Measurements from ENCODE around the gene SALL4.
"Not testable (repeated sequence)": the region's sequence is repeated elsewhere in the genome, so short reads cannot be mapped to it uniquely, and the experiment has no call there.

SALL4 gene

DNA sequence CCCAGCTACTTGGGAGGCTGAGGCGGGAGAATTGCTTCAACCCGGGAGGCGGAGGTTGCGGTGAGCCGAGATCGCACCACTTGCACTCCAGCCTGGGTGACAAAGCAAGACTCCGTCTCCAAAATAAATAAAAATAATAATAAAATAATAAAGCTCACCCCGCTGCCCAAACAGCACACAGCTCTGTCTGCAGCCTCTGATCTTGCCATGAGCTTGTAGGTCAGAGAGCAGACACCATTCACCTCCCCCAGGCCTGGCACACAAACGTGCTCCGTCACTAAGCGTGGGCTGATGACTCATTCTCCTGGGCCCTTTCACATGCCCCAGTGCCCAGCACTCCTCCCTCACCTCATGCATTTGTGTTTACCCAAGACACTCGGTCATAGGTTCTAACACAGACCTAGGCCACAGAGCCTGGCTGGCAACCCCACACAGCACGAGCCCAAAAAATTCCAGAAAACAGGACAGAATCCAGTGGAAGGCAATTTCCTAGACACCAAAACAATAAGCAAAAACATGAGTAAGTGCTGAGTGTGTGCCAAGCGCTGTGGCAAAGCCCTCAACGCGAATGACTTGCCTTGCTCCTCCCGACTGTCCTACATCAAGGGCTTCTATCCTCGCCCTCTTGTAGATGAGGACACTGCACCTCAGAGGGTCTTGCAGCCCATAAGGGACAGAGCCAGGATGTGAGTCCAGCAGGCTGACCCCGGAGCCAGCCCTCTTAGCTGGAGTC, 52.1 kb downstream of the SALL4 start:
- Histone ChIP-seq H3K9me3 (ENCODE audit: control insufficient read depth in 2 of 2, low read length in 2 of 2) (no peaks in the 10 kb centered on the region), H3K27me3 (ENCODE audit: control insufficient read depth in 1 of 2, insufficient read depth in 2 of 2, low read length in 2 of 2) (no peaks in the 10 kb centered on the region), H3K27ac (ENCODE audit: low read length) (no peak overlapping the region), H3K36me3 (ENCODE audit: control insufficient read depth in 2 of 2, insufficient read depth in 2 of 2, low read length in 2 of 2) (no peaks in the 10 kb centered on the region), H3K4me3 (ENCODE audit: low read length in 2 of 2) (peak overlapping the region in 1 of 2 donors; percentile 40), H3K9ac (ENCODE audit: low read length in 2 of 2) (no peak overlapping the region), H3K4me1 (ENCODE audit: control insufficient read depth, insufficient read depth, low read length) (peaks cover 26% of the 10 kb centered on the region)

DNA sequence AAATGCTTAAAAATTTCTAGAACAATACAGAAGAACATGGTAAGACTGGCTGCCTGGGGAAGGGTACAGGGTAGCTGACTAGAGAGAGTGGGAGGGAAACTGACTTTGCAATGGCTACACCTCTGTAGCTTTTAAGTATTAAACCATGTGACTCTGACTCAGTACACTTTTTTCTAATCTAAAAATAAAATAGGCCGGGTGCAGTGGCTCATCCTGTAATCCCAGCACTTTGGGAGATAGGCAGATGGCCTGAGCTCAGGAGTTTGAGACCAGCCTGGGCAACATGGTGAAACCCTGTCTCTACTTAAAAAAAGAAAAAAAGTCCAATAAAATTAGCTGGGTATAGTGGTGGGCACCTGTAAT, 52.7 kb downstream of the SALL4 start:
- no peak overlapping the region for H3K9ac ChIP-seq (ENCODE audit: low read length in 2 of 2)
- no peak overlapping the region for H3K4me3 ChIP-seq (ENCODE audit: low read length in 2 of 2)
- H3K27ac ChIP-seq (ENCODE audit: low read length): no peak overlapping the region
- peaks cover 26% of the 10 kb centered on the region for H3K4me1 ChIP-seq (ENCODE audit: control insufficient read depth, insufficient read depth, low read length)
- no peaks in the 10 kb centered on the region for H3K27me3 ChIP-seq (ENCODE audit: control insufficient read depth in 1 of 2, insufficient read depth in 2 of 2, low read length in 2 of 2)
- no peaks in the 10 kb centered on the region for H3K36me3 ChIP-seq (ENCODE audit: control insufficient read depth in 2 of 2, insufficient read depth in 2 of 2, low read length in 2 of 2)
- no peaks in the 10 kb centered on the region for H3K9me3 ChIP-seq (ENCODE audit: control insufficient read depth in 2 of 2, low read length in 2 of 2)

DNA sequence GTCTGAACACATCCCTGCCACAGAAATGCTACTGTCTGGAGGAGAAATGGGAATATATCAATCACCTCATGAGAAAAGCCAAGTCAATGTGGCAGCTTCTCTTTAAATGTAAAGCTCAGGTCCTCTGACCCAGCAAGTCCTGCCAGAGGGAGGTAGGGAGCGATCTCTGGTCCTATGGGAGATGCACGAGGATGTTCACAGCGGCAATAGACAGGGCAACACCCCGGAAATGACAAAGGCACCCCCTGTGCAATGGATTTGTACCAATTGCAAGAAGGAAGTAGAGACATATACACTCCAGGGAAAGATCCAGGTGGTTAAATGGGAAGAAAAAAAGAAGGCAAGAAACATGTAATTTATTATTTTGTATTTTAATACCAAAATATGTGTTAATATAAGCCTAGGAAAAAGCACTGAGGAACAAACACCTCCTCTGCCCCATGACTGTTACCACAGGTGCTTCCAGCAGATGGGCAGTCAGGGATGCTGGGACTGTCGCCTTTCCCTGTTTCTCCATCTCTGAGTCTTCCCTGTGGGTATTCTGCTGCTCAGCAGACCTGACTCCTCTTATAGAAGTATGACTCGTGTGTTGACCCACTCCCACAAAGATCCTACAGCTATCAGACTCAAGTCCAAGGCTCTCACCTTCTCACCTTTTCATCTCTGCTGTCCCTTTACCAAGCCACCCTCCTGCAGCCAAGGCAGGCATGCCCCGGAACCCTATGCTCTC, 55.0 kb downstream of the SALL4 start:
- Histone ChIP-seq H3K27ac (ENCODE audit: low read length) (no peak overlapping the region), H3K9me3 (ENCODE audit: control insufficient read depth in 2 of 2, low read length in 2 of 2) (no peaks in the 10 kb centered on the region), H3K4me1 (ENCODE audit: control insufficient read depth, insufficient read depth, low read length) (peaks cover 28% of the 10 kb centered on the region), H3K27me3 (ENCODE audit: control insufficient read depth in 1 of 2, insufficient read depth in 2 of 2, low read length in 2 of 2) (no peaks in the 10 kb centered on the region), H3K36me3 (ENCODE audit: control insufficient read depth in 2 of 2, insufficient read depth in 2 of 2, low read length in 2 of 2) (no peaks in the 10 kb centered on the region), H3K9ac (ENCODE audit: low read length in 2 of 2) (no peak overlapping the region), H3K4me3 (ENCODE audit: low read length in 2 of 2) (no peak overlapping the region)

GRCh38 chr20:51745804-51746203, 56.5 kb downstream of the SALL4 start:
- no peak overlapping the region for H3K27ac ChIP-seq (ENCODE audit: low read length)
- H3K36me3 ChIP-seq (ENCODE audit: control insufficient read depth in 2 of 2, insufficient read depth in 2 of 2, low read length in 2 of 2): no peaks in the 10 kb centered on the region
- H3K4me3 ChIP-seq (ENCODE audit: low read length in 2 of 2): no peak overlapping the region
- H3K27me3 ChIP-seq (ENCODE audit: control insufficient read depth in 1 of 2, insufficient read depth in 2 of 2, low read length in 2 of 2): no peaks in the 10 kb centered on the region
- no peaks in the 10 kb centered on the region for H3K9me3 ChIP-seq (ENCODE audit: control insufficient read depth in 2 of 2, low read length in 2 of 2)
- H3K4me1 ChIP-seq (ENCODE audit: control insufficient read depth, insufficient read depth, low read length): peaks cover 23% of the 10 kb centered on the region
- H3K9ac ChIP-seq (ENCODE audit: low read length in 2 of 2): no peak overlapping the region

- Histone ChIP-seq H3K9ac (ENCODE audit: low read length in 2 of 2) (no peak overlapping the region), H3K36me3 (ENCODE audit: control insufficient read depth in 2 of 2, insufficient read depth in 2 of 2, low read length in 2 of 2) (no peaks in the 10 kb centered on the region), H3K4me3 (ENCODE audit: low read length in 2 of 2) (no peak overlapping the region), H3K9me3 (ENCODE audit: control insufficient read depth in 2 of 2, low read length in 2 of 2) (no peaks in the 10 kb centered on the region), H3K27me3 (ENCODE audit: control insufficient read depth in 1 of 2, insufficient read depth in 2 of 2, low read length in 2 of 2) (no peaks in the 10 kb centered on the region), H3K27ac (ENCODE audit: low read length) (no peak overlapping the region), H3K4me1 (ENCODE audit: control insufficient read depth, insufficient read depth, low read length) (peaks cover 14% of the 10 kb centered on the region)
Observed at GRCh38 chr20:51740838-51741237, 61.5 kb downstream of the SALL4 start.

- not testable (repeated sequence) for H3K27ac ChIP-seq (ENCODE audit: low read length); H3K36me3 ChIP-seq (ENCODE audit: control insufficient read depth in 2 of 2, insufficient read depth in 2 of 2, low read length in 2 of 2); H3K9me3 ChIP-seq (ENCODE audit: control insufficient read depth in 2 of 2, low read length in 2 of 2); H3K27me3 ChIP-seq (ENCODE audit: control insufficient read depth in 1 of 2, insufficient read depth in 2 of 2, low read length in 2 of 2); H3K9ac ChIP-seq (ENCODE audit: low read length in 2 of 2); H3K4me3 ChIP-seq (ENCODE audit: low read length in 2 of 2)
- peaks cover 16% of the 10 kb centered on the region for H3K4me1 ChIP-seq (ENCODE audit: control insufficient read depth, insufficient read depth, low read length)
Observed at GRCh38 chr20:51740308-51740707, 62.0 kb downstream of the SALL4 start.

DNA sequence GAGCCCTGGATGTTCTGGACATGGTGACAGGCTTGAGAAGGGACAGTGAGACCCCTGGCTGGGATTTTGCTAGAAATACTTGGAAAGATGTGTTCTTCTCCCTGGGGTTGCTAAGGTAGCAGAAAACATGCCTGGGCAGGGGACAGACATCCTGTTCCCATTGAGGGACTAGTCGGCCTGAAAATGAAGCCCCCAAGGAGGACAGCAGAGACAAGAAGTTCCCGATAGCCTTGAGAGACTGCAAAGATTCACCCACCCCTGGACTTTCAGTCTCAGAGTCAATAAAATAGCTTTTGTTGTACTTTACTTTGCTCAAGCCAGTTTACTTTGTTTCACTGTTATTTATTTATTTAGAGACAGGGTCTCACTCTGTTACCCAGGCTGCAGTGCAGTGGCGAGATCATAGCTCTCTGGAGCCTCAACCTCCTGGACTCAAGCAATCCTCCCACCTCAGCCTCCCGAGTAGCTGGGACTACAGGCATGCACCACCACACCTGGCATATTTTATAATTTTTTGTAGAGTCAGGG, 62.5 kb downstream of the SALL4 start:
- Histone ChIP-seq H3K9ac (ENCODE audit: low read length in 2 of 2) (no peak overlapping the region), H3K9me3 (ENCODE audit: control insufficient read depth in 2 of 2, low read length in 2 of 2) (no peaks in the 10 kb centered on the region), H3K4me1 (ENCODE audit: control insufficient read depth, insufficient read depth, low read length) (peaks cover 16% of the 10 kb centered on the region), H3K27me3 (ENCODE audit: control insufficient read depth in 1 of 2, insufficient read depth in 2 of 2, low read length in 2 of 2) (no peaks in the 10 kb centered on the region), H3K36me3 (ENCODE audit: control insufficient read depth in 2 of 2, insufficient read depth in 2 of 2, low read length in 2 of 2) (no peaks in the 10 kb centered on the region), H3K27ac (ENCODE audit: low read length) (no peak overlapping the region), H3K4me3 (ENCODE audit: low read length in 2 of 2) (no peak overlapping the region)

DNA sequence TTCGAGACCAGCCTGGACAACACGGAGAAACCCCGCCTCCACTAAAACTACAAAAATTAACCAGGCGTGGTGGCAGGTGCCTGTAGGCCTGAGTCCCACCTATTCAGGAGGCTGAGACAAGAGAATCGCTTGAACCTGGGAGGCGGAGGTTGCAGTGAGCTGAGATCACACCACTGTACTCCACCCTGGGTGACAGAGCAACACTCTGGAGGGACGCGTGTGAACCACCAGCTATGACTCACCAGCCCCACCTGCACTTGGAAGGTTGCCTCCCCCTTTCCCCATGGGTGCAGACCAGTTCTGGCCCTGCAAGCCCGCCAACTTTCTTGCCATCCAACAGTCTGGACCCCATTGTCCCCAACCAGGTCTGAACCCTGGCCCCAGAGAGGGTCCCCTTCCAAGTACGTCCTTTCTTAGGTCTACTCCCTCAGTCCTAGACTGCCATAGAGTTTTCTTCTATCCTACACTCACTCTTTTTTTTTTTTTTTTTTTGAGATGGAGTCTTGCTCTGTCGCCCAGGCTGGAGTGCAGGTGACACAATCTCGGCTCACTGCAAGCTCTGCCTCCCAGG, 63.4 kb downstream of the SALL4 start:
- Histone ChIP-seq H3K9ac (ENCODE audit: low read length in 2 of 2) (no peak overlapping the region), H3K4me1 (ENCODE audit: control insufficient read depth, insufficient read depth, low read length) (peaks cover 16% of the 10 kb centered on the region), H3K27ac (ENCODE audit: low read length) (no peak overlapping the region)

DNA sequence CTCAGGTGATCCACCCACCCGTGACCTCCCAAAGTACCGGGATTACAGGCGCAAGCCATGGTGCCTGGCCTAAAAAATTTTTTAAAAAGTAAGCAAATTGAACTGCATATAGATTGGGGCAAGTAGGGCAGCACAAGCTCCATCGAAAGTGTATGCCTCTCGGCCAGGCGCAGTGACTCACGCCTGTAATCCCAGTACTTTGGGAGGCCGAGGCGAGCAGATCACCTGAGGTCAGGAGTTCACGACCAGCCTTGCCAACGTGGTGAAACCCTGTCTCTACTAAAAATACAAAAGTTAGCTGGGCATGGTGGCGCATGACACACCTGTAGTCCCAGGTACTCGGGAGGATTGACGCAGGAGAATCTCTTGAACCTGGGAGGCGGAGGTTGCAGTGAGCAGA, 64.1 kb downstream of the SALL4 start:
- H3K27me3 ChIP-seq (ENCODE audit: control insufficient read depth in 1 of 2, insufficient read depth in 2 of 2, low read length in 2 of 2); H3K27ac ChIP-seq (ENCODE audit: low read length); H3K36me3 ChIP-seq (ENCODE audit: control insufficient read depth in 2 of 2, insufficient read depth in 2 of 2, low read length in 2 of 2); H3K9ac ChIP-seq (ENCODE audit: low read length in 2 of 2); H3K9me3 ChIP-seq (ENCODE audit: control insufficient read depth in 2 of 2, low read length in 2 of 2); H3K4me3 ChIP-seq (ENCODE audit: low read length in 2 of 2): not testable (repeated sequence)
- peaks cover 16% of the 10 kb centered on the region for H3K4me1 ChIP-seq (ENCODE audit: control insufficient read depth, insufficient read depth, low read length)

More for the DNA sequence above, 63.4 kb downstream of the SALL4 start:
- Histone ChIP-seq H3K9me3 (ENCODE audit: control insufficient read depth in 2 of 2, low read length in 2 of 2) (no peaks in the 10 kb centered on the region), H3K4me3 (ENCODE audit: low read length in 2 of 2) (no peak overlapping the region), H3K27me3 (ENCODE audit: control insufficient read depth in 1 of 2, insufficient read depth in 2 of 2, low read length in 2 of 2) (no peaks in the 10 kb centered on the region), H3K36me3 (ENCODE audit: control insufficient read depth in 2 of 2, insufficient read depth in 2 of 2, low read length in 2 of 2) (no peaks in the 10 kb centered on the region)

DNA sequence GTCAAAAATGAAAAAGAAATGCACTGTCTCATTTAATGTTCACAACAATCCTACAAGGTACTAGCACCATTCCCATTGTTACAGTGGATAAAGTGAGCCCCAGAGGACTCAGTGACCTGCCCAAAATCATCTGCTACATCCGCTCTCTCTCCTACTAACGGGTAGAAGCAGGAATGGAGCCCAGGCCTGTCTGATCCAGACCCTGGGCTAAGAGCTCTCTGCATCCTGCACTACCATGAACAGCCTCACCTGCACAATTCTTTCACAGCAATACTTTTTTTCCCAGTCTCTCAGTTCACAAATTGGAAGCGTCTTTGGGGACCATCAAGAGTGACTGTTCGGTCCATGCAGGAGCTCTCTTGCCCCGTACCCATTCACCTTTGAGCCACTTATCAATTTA, 65.4 kb downstream of the SALL4 start:
- H3K4me1 ChIP-seq (ENCODE audit: control insufficient read depth, insufficient read depth, low read length): peaks cover 16% of the 10 kb centered on the region
- no peak overlapping the region for H3K27ac ChIP-seq (ENCODE audit: low read length)
- no peak overlapping the region for H3K9ac ChIP-seq (ENCODE audit: low read length in 2 of 2)
- no peaks in the 10 kb centered on the region for H3K9me3 ChIP-seq (ENCODE audit: control insufficient read depth in 2 of 2, low read length in 2 of 2)
- H3K4me3 ChIP-seq (ENCODE audit: low read length in 2 of 2): no peak overlapping the region
- H3K36me3 ChIP-seq (ENCODE audit: control insufficient read depth in 2 of 2, insufficient read depth in 2 of 2, low read length in 2 of 2): no peaks in the 10 kb centered on the region
- H3K27me3 ChIP-seq (ENCODE audit: control insufficient read depth in 1 of 2, insufficient read depth in 2 of 2, low read length in 2 of 2): no peaks in the 10 kb centered on the region

All from stomach smooth muscle (tissue), 2 donors.